Ectodermal cell (in vitro differentiated cells): ENCODE measurements around the gene PXDN.
"Not testable (repeated sequence)": the region's sequence is repeated elsewhere in the genome, so short reads cannot be mapped to it uniquely, and the experiment has no call there.

ENCODE experiments used
- H3K27ac ChIP-seq: 2 replicates; pipeline ENCODE4 v1.7.0; 2013; ENCODE audit warnings: mild to moderate bottlenecking, low read depth, low read length; ENCODE audit not compliant: insufficient read depth, poor library complexity, severe bottlenecking
- H3K27me3 ChIP-seq: 2 replicates; pipeline ENCODE4 v1.7.0; 2013; ENCODE audit warnings: mild to moderate bottlenecking, low read length; ENCODE audit not compliant: insufficient read depth, control insufficient read depth, poor library complexity, severe bottlenecking
- H3K36me3 ChIP-seq: one replicate; pipeline ENCODE4 v1.7.0; 2013; ENCODE audit warnings: low read length; ENCODE audit not compliant: control insufficient read depth, insufficient read depth
- H3K4me1 ChIP-seq: one replicate; pipeline ENCODE4 v1.7.0; 2013; ENCODE audit warnings: low read length; ENCODE audit not compliant: control insufficient read depth, insufficient read depth
- H3K4me3 ChIP-seq: 2 replicates; pipeline ENCODE4 v1.7.0; 2013; ENCODE audit warnings: low read depth, low read length, control low read depth; ENCODE audit not compliant: insufficient read depth
- H3K9me3 ChIP-seq: 2 replicates; pipeline ENCODE4 v1.7.0; 2013; ENCODE audit warnings: mild to moderate bottlenecking, low read length, moderate library complexity; ENCODE audit not compliant: control insufficient read depth
- WGBS, 2 experiments: methylation state at CpG; one replicate each; pipeline ENCODE4 v1.1.7; 2013; ENCODE audit warnings: missing lambda C conversion rate in 2 of 2; 5-methylcytosine and 5-hydroxymethylcytosine counted together

PXDN gene

DNA sequence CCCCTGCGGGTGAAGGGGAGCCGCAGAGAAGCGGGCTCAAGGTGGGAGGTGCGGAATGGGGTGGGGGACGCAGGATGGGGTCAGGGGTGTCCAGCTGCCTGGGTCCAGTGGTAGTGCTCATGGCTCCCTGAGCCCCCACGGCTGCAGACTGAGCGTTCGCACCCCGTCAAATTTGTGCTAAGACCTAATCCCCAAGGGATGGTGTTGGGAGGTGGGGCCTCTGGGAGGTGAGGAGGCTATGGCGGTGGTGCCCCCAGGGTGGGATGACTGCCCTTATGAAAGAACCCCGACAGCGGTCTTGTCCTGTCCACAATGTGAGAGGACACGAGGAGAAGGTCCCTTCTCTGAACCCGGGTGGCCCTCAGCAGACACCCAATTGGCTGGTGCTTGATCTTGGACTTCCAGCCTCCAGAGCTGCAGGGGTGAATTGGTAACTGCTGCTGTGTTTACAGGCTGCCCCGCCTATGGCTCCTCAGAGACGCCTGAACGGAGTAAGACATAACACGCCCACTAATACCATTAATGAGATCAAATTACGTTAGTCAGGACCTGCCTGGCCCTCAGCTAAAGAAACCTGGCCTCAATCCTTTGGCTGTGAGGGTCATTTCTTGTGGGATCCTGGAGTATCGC is 42.6 kb downstream of the PXDN start:
- whole genome bisulfite sequencing, 2 experiments, result 79 to 83% methylated on average over 20 of the region's 20 CpGs
- no peak overlapping the region for H3K27ac ChIP-seq

DNA sequence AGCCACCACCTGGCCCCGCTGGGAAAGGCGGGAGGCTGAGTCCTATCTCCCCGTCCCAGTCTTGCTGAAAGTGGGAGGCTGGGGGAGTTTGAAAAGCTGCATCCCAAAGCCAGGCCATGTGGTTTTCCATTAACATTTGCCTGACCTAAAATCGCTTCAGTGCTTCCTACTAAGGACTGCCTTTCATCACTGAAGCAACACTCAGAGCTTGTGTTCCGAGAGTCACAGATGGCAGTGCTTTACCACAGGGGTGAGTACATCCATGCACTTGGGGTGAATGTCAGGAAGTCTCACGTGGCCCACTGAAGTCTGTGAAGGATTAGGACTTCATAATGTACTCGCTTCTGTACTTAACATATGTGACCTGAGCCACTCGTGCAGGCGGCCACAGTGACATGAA is 43.3 kb downstream of the PXDN start:
- no peaks in the 10 kb centered on the region for H3K36me3 ChIP-seq
- no peaks in the 10 kb centered on the region for H3K4me1 ChIP-seq
- H3K27me3 ChIP-seq, result peaks cover 25% of the 10 kb centered on the region
- H3K27ac ChIP-seq, result no peak overlapping the region
- H3K4me3 ChIP-seq, result no peak overlapping the region
- WGBS, 2 experiments, result 91 to 92% methylated on average over 9 of the region's 9 CpGs
- H3K9me3 ChIP-seq, result no peaks in the 10 kb centered on the region

More for the DNA sequence above, 42.6 kb downstream of the PXDN start:
- Histone ChIP-seq H3K27me3 (peaks cover 29% of the 10 kb centered on the region), H3K36me3 (no peaks in the 10 kb centered on the region), H3K9me3 (no peaks in the 10 kb centered on the region), H3K4me1 (no peaks in the 10 kb centered on the region), H3K4me3 (no peak overlapping the region)

DNA sequence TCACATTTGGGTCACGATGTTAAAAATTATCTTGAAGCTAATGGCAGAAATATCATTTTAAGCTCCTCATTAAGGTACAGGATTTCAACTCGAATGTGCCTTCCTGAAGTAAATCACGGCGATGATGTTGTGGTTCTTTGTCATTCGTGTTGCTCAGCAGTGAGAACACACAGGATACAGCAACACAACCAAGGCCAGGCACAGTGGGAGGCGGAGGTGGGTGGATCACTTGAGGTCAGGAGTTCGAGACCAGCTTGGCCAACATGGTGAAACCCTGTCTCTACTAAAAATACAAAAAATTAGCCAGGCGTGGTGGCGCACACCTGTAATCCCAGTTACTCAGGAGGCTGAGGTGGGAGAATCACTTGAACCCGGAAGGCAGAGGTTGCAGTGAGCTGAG is 43.9 kb downstream of the PXDN start:
- H3K27ac ChIP-seq, H3K9me3 ChIP-seq, H3K36me3 ChIP-seq, H3K4me1 ChIP-seq, H3K4me3 ChIP-seq: not testable (repeated sequence)
- H3K27me3 ChIP-seq, result peaks cover 19% of the 10 kb centered on the region
- WGBS, 2 experiments, result 89 to 91% methylated on average over 10 of the region's 10 CpGs

DNA sequence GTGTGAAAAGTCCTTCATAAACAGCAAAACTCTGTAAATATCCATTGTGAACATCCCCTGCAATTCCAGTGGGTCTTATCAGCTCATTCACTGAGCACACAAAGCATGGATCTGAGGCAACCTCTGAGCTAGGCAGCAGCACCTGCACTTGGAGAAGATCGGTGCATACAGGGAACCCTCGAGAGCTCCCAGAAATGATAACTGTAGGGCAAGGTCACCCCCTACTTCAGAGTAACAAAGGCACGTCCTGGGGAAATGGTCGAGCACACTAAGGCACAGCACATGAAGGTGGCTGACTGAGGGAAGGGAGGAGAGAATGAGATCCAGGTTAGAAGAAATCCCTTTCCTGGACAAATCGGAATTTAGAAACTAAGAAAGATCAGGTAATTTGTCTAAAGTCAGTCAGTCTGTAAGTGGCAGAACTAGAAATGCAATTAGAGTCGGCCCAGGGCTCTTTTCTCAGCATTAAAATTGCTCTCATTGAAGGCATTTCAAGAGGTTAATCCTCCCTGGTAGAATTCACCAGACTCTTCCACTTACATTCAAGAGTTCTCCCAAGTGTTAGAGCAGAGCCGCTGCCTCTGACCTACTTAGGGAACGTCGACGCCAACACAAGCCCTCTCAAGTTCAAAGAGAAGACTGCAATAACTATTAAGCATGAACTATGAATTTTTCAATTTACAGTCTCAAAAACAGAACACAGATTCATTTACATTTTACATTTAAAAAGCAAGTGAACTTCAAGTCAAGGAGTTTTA is 45.9 kb downstream of the PXDN start:
- 80 to 81% methylated on average over 10 of the region's 10 CpGs for WGBS, 2 experiments
- H3K27me3 ChIP-seq, result peaks cover 9% of the 10 kb centered on the region
- no peaks in the 10 kb centered on the region for H3K36me3 ChIP-seq
- H3K27ac ChIP-seq, result no peak overlapping the region
- H3K4me3 ChIP-seq, result no peak overlapping the region
- H3K4me1 ChIP-seq, result no peaks in the 10 kb centered on the region
- no peaks in the 10 kb centered on the region for H3K9me3 ChIP-seq

DNA sequence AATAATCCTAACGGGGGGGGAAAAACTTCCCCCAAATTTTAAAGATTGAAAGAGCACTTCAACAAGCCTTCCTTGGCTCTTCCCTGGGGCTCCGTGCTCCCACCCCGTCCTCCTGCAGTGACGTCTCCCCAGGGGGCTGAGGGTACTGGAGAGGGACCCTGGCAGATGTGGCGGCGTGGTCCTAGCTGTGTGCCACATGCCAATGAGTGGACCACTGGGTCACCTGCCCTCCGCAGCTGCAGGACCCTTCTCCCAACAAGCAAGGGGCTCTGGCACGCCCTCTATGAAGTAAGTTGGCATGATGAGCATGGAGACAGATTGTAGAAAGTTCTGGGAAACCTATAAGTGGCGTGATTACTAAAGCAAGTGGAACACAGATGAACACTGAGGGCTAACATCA is 46.7 kb downstream of the PXDN start:
- no peaks in the 10 kb centered on the region for H3K36me3 ChIP-seq
- no peak overlapping the region for H3K27ac ChIP-seq
- no peaks in the 10 kb centered on the region for H3K4me1 ChIP-seq
- no peaks in the 10 kb centered on the region for H3K9me3 ChIP-seq
- 92 to 95% methylated on average over 9 of the region's 9 CpGs for WGBS, 2 experiments
- peaks cover 7% of the 10 kb centered on the region for H3K27me3 ChIP-seq
- no peak overlapping the region for H3K4me3 ChIP-seq

DNA sequence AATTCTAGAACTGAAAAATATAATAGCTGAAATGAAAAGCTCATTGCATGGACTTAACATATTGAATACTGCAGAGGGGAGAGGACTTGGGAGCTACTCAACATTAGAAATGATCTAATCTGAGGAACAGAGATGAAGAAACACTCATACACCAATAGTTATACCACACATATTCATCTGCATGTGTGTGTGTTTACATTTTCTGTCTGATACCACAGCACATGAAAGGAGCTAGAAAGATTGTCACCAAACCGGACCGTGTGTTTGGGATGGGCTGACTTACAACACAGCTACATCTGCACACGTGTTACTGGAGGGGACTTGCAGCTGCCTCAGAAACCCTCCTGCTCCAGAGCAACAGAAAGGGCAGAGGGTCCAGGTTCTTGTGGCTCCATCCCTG is 47.8 kb downstream of the PXDN start:
- no peak overlapping the region for H3K4me3 ChIP-seq
- H3K27ac ChIP-seq, result no peak overlapping the region
- no peaks in the 10 kb centered on the region for H3K4me1 ChIP-seq
- H3K27me3 ChIP-seq, result peaks cover 3% of the 10 kb centered on the region
- 95 to 96% methylated on average over 3 of the region's 3 CpGs for WGBS, 2 experiments
- no peaks in the 10 kb centered on the region for H3K9me3 ChIP-seq
- no peaks in the 10 kb centered on the region for H3K36me3 ChIP-seq

DNA sequence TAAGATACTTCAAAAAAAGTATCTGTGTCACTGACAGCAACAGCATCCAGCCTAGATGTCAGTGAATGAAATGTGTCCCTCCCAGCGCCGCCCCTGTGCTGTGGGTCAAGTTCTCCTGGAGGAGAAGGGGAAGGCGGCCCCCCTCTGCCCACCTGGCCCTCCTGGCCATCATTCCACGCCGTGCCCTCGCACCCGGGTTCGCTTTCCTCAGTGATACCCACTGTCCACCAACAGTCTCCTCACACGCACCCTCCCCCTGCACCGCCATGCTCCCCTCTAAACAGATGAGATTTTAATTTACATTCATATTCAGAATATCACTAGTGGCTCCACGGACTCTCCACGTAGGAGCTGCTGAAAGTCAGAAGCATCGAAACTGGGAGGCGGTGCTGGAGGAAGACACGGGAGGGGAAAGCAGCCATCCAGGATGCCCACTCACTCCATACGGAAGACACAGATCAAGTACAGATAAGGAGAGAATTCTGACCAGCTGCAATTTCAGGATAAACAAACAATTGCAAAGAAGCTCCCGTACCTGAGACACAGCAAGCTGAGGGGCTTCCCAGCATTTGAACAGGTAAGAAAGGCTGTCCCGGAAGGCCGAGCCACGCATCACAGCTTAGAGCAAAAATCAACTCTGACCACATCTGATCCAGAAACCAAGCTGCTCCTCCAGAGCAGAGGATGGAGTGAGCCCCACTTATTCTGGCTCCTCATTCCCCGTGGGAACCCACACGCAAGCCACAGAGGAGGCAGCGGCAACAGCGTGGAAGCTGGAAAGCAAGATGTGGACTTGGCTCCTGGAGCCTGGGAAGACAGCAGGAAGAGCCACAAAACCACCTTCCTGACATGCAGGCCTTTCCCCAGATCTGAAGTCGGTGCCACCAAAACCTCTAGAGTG is 49.7 kb downstream of the PXDN start:
- no peak overlapping the region for H3K27ac ChIP-seq
- no peaks in the 10 kb centered on the region for H3K4me1 ChIP-seq
- H3K27me3 ChIP-seq, result no peaks in the 10 kb centered on the region
- no peaks in the 10 kb centered on the region for H3K36me3 ChIP-seq
- H3K4me3 ChIP-seq, result no peak overlapping the region
- no peaks in the 10 kb centered on the region for H3K9me3 ChIP-seq
- WGBS, 2 experiments, result 92 to 93% methylated on average over 25 of the region's 25 CpGs

DNA sequence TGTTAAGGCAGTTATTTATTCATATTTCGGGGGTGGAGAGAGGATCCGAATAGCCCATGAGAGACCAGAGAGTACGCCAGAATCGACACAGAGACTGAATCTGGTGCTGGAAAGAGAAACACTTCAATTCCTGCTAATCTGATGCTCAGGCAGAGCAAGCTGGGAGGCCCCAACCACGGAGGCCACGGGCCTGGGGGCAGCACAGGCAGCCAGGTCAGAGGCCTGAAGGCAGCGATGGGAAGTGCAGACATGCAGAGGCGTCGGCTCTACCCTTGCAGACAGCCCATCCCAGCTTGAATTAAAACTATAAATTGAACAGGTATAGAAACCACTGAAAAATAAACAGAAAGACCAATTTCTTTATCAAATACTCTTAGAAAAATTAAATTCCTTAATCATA is 50.6 kb downstream of the PXDN start:
- no peaks in the 10 kb centered on the region for H3K36me3 ChIP-seq
- H3K4me1 ChIP-seq, result no peaks in the 10 kb centered on the region
- no peaks in the 10 kb centered on the region for H3K9me3 ChIP-seq
- WGBS, 2 experiments, result 86 to 93% methylated on average over 9 of the region's 9 CpGs
- H3K4me3 ChIP-seq, result no peak overlapping the region
- no peaks in the 10 kb centered on the region for H3K27me3 ChIP-seq
- H3K27ac ChIP-seq, result no peak overlapping the region

DNA sequence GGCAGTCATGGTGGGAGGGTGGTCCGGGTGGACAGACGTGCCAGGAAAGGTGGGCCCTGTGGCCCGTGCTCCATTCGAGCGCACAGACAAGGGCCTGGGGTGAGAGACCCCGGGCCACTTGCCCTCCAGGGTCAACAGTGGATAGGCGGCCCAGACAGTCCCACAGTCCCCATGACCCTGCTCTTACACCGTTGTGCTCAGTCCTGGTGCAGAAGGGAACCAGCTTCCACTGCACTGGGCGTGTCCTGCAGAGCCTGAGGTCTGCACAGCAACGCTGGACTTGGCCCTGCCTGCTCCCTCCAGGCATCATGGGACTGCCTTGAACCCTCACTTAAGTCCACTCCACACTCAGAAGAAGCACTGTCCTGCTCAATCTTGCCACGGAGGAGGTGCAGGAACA is 52.0 kb downstream of the PXDN start:
- H3K4me3 ChIP-seq, result no peak overlapping the region
- peaks cover 2% of the 10 kb centered on the region for H3K4me1 ChIP-seq
- no peaks in the 10 kb centered on the region for H3K27me3 ChIP-seq
- H3K27ac ChIP-seq, result no peak overlapping the region
- H3K36me3 ChIP-seq, result no peaks in the 10 kb centered on the region
- 95% methylated on average over 11 of the region's 11 CpGs for WGBS, 2 experiments
- H3K9me3 ChIP-seq, result no peaks in the 10 kb centered on the region

DNA sequence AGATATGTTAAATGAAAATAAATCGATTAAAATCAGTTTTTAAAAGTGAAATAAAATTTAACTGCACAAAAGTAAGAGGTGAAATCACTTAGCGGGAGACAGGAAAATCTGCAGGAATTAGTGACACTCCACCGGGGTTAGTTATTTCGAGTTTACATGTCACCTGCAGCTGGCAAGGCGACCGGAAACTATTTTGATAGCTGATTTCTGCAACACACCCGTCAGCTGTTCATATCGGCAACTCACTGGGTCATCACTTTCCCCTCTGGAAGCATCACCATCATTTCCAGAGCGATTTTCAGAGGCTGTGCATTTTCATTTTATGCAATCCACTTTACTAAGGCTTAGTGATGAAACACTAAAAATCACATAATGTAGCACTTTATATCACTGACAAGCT is 52.9 kb downstream of the PXDN start:
- no peaks in the 10 kb centered on the region for H3K9me3 ChIP-seq
- peaks cover 12% of the 10 kb centered on the region for H3K4me1 ChIP-seq
- H3K36me3 ChIP-seq, result no peaks in the 10 kb centered on the region
- no peak overlapping the region for H3K4me3 ChIP-seq
- no peaks in the 10 kb centered on the region for H3K27me3 ChIP-seq
- H3K27ac ChIP-seq, result no peak overlapping the region
- 92 to 95% methylated on average over 9 of the region's 9 CpGs for WGBS, 2 experiments
